ENCODE results near the gene PPRC1. TPM values are rescaled to one million over a fixed set of nuclear protein-coding genes. Genes with fewer than 3 reads are reported as not detected.

The PPRC1 gene
- total and polyA plus RNA-seq, 2 experiments from 2014 or later = 43.2 to 67.5 TPM

DNA sequence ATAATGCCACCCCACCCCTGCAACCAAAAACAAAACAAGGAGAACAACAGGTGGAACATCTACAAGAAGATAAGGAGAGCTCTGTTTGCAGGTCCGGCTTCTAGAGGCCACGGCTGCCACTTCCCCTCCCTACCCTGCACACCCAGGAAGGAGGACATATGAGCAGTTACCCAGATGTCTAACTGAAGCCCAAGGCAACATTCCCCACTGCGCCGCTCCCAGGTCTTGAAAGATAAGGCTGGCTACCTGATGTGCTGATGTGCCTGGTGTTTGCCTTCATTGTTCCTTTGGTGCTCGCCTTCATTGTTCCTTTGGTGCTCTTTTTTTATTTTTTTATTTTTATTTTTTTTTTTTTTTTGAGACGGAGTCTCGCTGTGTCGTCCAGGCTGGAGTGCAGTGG lies 46.6 kb upstream of the PPRC1 start:
- H3K9me2 ChIP-seq (ENCODE audit: insufficient read depth) = no peaks in the 10 kb centered on the region
- no peaks in the 10 kb centered on the region for H3K36me3 Mint-ChIP-seq (ENCODE audit: low read depth)
- H3K27me3 Mint-ChIP-seq (ENCODE audit: insufficient read depth, low read depth, poor library complexity) = peaks cover 3% of the 10 kb centered on the region
- no peak overlapping the region for H3K4me2 ChIP-seq
- no peak for TF ChIP-seq NANOG (IDR thresholded peaks at IDR 0.05; ENCODE audit: borderline replicate concordance)
- TF ChIP-seq REST (IDR thresholded peaks at IDR 0.05; ENCODE audit: unreplicated experiment) = no peak
- TF ChIP-seq ZNF114 (CRISPR knock-in tag; IDR thresholded peaks at IDR 0.05) = no peak
- no peak for TF ChIP-seq CTCF (conservative IDR thresholded peaks at IDR 0.05; ENCODE audit: low read depth in 2 of 2)
- TF ChIP-seq CREB1 (CRISPR knock-in tag; IDR thresholded peaks at IDR 0.05; ENCODE audit: low read depth) = no peak
- no peak for TF ChIP-seq EZH2 (IDR thresholded peaks at IDR 0.05; ENCODE audit: low read depth, unreplicated experiment)
- TF ChIP-seq, protein P1, sequence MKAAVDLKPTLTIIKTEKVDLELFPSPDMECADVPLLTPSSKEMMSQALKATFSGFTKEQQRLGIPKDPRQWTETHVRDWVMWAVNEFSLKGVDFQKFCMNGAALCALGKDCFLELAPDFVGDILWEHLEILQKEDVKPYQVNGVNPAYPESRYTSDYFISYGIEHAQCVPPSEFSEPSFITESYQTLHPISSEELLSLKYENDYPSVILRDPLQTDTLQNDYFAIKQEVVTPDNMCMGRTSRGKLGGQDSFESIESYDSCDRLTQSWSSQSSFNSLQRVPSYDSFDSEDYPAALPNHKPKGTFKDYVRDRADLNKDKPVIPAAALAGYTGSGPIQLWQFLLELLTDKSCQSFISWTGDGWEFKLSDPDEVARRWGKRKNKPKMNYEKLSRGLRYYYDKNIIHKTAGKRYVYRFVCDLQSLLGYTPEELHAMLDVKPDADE (IDR thresholded peaks at IDR 0.05) = no peak
- no peak for TF ChIP-seq JUNB (IDR thresholded peaks at IDR 0.05; ENCODE audit: unreplicated experiment)
- TF ChIP-seq POLR2AphosphoS5 (IDR thresholded peaks at IDR 0.05; ENCODE audit: low read depth) = no peak
- no peak for TF ChIP-seq STAT1 (IDR thresholded peaks at IDR 0.05; ENCODE audit: unreplicated experiment)
- no peak for TF ChIP-seq EZH2phosphoT487 (IDR thresholded peaks at IDR 0.05; ENCODE audit: unreplicated experiment)
- TF ChIP-seq ZNF462 (CRISPR knock-in tag; IDR thresholded peaks at IDR 0.05) = no peak
- no peak for TF ChIP-seq ZNF331 (CRISPR knock-in tag; IDR thresholded peaks at IDR 0.05; ENCODE audit: low read depth)
- ATAC-seq (no peak), DNase-seq (ENCODE audit: low spot score) (no peak)
- H3K79me2 ChIP-seq (replicated peaks; ENCODE audit: insufficient read depth) = no peaks in the 10 kb centered on the region
- no peaks in the 10 kb centered on the region for H3K9me3 Mint-ChIP-seq
- H3K27me3 ChIP-seq (ENCODE audit: insufficient read depth) = no peaks in the 10 kb centered on the region
- H3K27ac Mint-ChIP-seq = no peak overlapping the region
- no peak overlapping the region for H3K27ac ChIP-seq (ENCODE audit: low read depth)
- H3K36me3 ChIP-seq (ENCODE audit: insufficient read depth) = no peaks in the 10 kb centered on the region
- H2AFZ ChIP-seq = no peak overlapping the region
- no peaks in the 10 kb centered on the region for H3K4me1 Mint-ChIP-seq
- H3F3A ChIP-seq (replicated peaks; ENCODE audit: low read depth) = no peaks in the 10 kb centered on the region
- H4K20me1 ChIP-seq (replicated peaks; ENCODE audit: insufficient read depth) = no peaks in the 10 kb centered on the region
- no peaks in the 10 kb centered on the region for H3K4me1 ChIP-seq (ENCODE audit: insufficient read depth)
- H3K4me3 Mint-ChIP-seq = no peak overlapping the region
- no peak overlapping the region for H3K4me3 ChIP-seq
